ENCODE results near the gene KCNN3. TPM values are rescaled to one million over a fixed set of nuclear protein-coding genes. Genes with fewer than 3 reads are reported as not detected.

KCNN3 gene
- total and polyA plus RNA-seq, 4 donors: 0.47 to 4.9 (median 1.9) TPM

- H3K27ac ChIP-seq (ENCODE audit: low read depth in 1 of 2, low read length in 1 of 2): no peak overlapping the region
- 88 to 94% methylated on average over 17 of the region's 17 CpGs for WGBS, 2 donors
- no peak overlapping the region for H3K9ac ChIP-seq (ENCODE audit: insufficient read depth in 1 of 2, low read length in 2 of 2)
- no peak overlapping the region for H3K4me3 ChIP-seq
- H3K4me1 ChIP-seq (ENCODE audit: control insufficient read depth in 5 of 5, insufficient read depth in 5 of 5, low read length in 5 of 5): no peaks in the 10 kb centered on the region
- DNase-seq (no peak), ATAC-seq (ENCODE audit: insufficient read depth, low FRiP score) (no peak)
- peaks cover 0 to 4% (median 0%) of the 10 kb centered on the region in 4 donors for H3K9me3 ChIP-seq (ENCODE audit: control insufficient read depth in 4 of 4, insufficient read depth in 3 of 4, low read length in 3 of 4)
- H3K36me3 ChIP-seq (ENCODE audit: control insufficient read depth in 4 of 4, insufficient read depth in 4 of 4, low read length in 4 of 4): no peaks in the 10 kb centered on the region
- no peaks in the 10 kb centered on the region for H3K27me3 ChIP-seq (ENCODE audit: control insufficient read depth in 3 of 3, insufficient read depth in 3 of 3, low read length in 2 of 3)
- TF ChIP-seq CTCF (IDR thresholded peaks at IDR 0.05; ENCODE audit: control extremely low read depth, extremely low read depth): no peak
These were observed 94.2 kb downstream of the KCNN3 start for GRCh38 chr1:154775621-154776605.

- H3K36me3 ChIP-seq (ENCODE audit: control insufficient read depth in 4 of 4, insufficient read depth in 4 of 4, low read length in 4 of 4): no peaks in the 10 kb centered on the region
- H3K4me3 ChIP-seq: no peak overlapping the region
- 70 to 87% methylated on average over 7 of the region's 7 CpGs for WGBS, 2 donors
- H3K4me1 ChIP-seq (ENCODE audit: control insufficient read depth in 5 of 5, insufficient read depth in 5 of 5, low read length in 5 of 5): no peaks in the 10 kb centered on the region
- no peaks in the 10 kb centered on the region for H3K27me3 ChIP-seq (ENCODE audit: control insufficient read depth in 3 of 3, insufficient read depth in 3 of 3, low read length in 2 of 3)
- H3K9me3 ChIP-seq (ENCODE audit: control insufficient read depth in 4 of 4, insufficient read depth in 3 of 4, low read length in 3 of 4): peaks cover 0 to 4% (median 0%) of the 10 kb centered on the region in 4 donors
- DNase-seq: no peak
- no peak for TF ChIP-seq CTCF (IDR thresholded peaks at IDR 0.05; ENCODE audit: control extremely low read depth, extremely low read depth)
- H3K9ac ChIP-seq (ENCODE audit: insufficient read depth in 1 of 2, low read length in 2 of 2): no peak overlapping the region
- ATAC-seq (ENCODE audit: insufficient read depth, low FRiP score): no peak
- H3K27ac ChIP-seq (ENCODE audit: low read depth in 1 of 2, low read length in 1 of 2): no peak overlapping the region
These were observed 95.8 kb downstream of the KCNN3 start for GRCh38 chr1:154774175-154774855.

GRCh38 chr1:154773551-154773950, 96.5 kb downstream of the KCNN3 start:
- H3K9ac ChIP-seq (ENCODE audit: insufficient read depth in 1 of 2, low read length in 2 of 2): no peak overlapping the region
- DNase-seq: peak in 1 of 3 donors; percentile 18

More at GRCh38 chr1:154773551-154773950, 96.5 kb downstream of the KCNN3 start:
- Histone ChIP-seq H3K4me1 (ENCODE audit: control insufficient read depth in 5 of 5, insufficient read depth in 5 of 5, low read length in 5 of 5) (no peaks in the 10 kb centered on the region), H3K36me3 (ENCODE audit: control insufficient read depth in 4 of 4, insufficient read depth in 4 of 4, low read length in 4 of 4) (no peaks in the 10 kb centered on the region), H3K4me3 (no peak overlapping the region), H3K9me3 (ENCODE audit: control insufficient read depth in 4 of 4, insufficient read depth in 3 of 4, low read length in 3 of 4) (no peaks in the 10 kb centered on the region), H3K27ac (ENCODE audit: low read depth in 1 of 2, low read length in 1 of 2) (no peak overlapping the region), H3K27me3 (ENCODE audit: control insufficient read depth in 3 of 3, insufficient read depth in 3 of 3, low read length in 2 of 3) (no peaks in the 10 kb centered on the region)
- 66 to 67% methylated on average over 2 of the region's 2 CpGs for WGBS, 2 donors
- ATAC-seq (ENCODE audit: insufficient read depth, low FRiP score): no peak
- no peak for TF ChIP-seq CTCF (IDR thresholded peaks at IDR 0.05; ENCODE audit: control extremely low read depth, extremely low read depth)

Data from lung (tissue), 12 donors.